ENCODE measurements around the gene PAFAH1B2. TPM values are rescaled to one million over a fixed set of nuclear protein-coding genes. Genes with fewer than 3 reads are reported as not detected.

PAFAH1B2 gene
- total and polyA plus RNA-seq, 10 donors: 14.3 to 80.4 (median 63.7) TPM

DNA sequence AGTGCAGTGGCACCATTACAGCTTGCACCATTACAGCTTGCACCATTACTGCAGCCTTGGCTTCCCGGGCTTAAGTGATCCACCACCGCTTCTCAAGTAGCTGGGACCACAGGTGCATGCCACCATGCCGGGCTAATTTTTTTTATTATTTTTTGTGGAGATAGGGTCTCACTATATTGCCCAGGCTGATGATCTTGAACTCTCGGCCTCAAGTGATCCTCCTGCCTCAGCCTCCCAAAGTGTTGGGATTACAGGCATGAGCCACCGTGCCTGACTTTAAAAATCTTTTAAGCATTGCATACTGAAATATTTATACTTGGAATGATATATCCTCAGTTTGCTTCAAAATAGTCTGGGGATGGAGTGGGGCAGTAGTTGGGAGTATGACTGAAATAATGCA lies 10.4 kb downstream of the PAFAH1B2 start:
- 95 to 99% (median 96%) methylated on average over 5 of the region's 5 CpGs for WGBS, 5 donors
- Histone ChIP-seq H3K4me3 (no peak overlapping the region), H3K36me3 (peaks cover 0 to 96% (median 35%) of the 10 kb centered on the region in 6 donors), H3K4me1 (peaks cover 0 to 84% (median 29%) of the 10 kb centered on the region in 6 donors), H3K27ac (no peak overlapping the region), H3K27me3 (replicated peaks in 1 of 7) (no peaks in the 10 kb centered on the region), H3K9me3 (no peaks in the 10 kb centered on the region)
- intact Hi-C loops (cut with DNase I; ENCODE audit: low total_unique reads): no loop called here
- no peak for DNase-seq
- TF ChIP-seq, protein P1, sequence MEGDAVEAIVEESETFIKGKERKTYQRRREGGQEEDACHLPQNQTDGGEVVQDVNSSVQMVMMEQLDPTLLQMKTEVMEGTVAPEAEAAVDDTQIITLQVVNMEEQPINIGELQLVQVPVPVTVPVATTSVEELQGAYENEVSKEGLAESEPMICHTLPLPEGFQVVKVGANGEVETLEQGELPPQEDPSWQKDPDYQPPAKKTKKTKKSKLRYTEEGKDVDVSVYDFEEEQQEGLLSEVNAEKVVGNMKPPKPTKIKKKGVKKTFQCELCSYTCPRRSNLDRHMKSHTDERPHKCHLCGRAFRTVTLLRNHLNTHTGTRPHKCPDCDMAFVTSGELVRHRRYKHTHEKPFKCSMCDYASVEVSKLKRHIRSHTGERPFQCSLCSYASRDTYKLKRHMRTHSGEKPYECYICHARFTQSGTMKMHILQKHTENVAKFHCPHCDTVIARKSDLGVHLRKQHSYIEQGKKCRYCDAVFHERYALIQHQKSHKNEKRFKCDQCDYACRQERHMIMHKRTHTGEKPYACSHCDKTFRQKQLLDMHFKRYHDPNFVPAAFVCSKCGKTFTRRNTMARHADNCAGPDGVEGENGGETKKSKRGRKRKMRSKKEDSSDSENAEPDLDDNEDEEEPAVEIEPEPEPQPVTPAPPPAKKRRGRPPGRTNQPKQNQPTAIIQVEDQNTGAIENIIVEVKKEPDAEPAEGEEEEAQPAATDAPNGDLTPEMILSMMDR (IDR thresholded peaks at IDR 0.05 in 8 of 11, conservative IDR thresholded peaks at IDR 0.05 in 3 of 11): no peak
- TF ChIP-seq POLR2A (IDR thresholded peaks at IDR 0.05) (no peak), POLR2AphosphoS5 (IDR thresholded peaks at IDR 0.05) (no peak)

DNA sequence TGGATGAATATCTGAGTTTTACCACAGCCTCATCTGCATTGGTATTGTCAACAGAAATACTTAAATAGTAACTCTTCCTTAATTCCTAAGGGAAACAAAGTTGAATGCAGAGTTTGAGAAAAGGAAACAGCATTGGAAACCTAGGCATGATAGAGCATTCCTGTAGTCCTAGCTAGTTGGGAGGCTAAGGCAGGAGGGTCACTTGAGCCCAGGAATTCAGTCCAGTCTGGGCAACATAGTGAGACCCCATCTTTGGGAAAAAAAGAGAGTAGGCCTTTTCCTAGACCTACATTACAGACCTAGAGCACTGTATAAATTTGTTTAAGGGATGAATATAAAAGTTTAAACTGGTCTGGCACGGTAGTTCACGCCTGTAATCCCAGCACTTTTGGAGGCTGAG lies 13.4 kb downstream of the PAFAH1B2 start:
- intact Hi-C loops (cut with DNase I; ENCODE audit: low total_unique reads): no loop called here
- no peaks in the 10 kb centered on the region for H3K27me3 ChIP-seq (replicated peaks in 1 of 7)
- peaks cover 0 to 66% (median 11%) of the 10 kb centered on the region in 6 donors for H3K4me1 ChIP-seq
- H3K36me3 ChIP-seq: peaks cover 0 to 98% (median 57%) of the 10 kb centered on the region in 6 donors
- DNase-seq: no peak
- H3K27ac ChIP-seq: no peak overlapping the region
- no peak overlapping the region for H3K4me3 ChIP-seq
- 92 to 98% (median 95%) methylated on average over 2 of the region's 2 CpGs for whole genome bisulfite sequencing, 5 donors
- no peak for TF ChIP-seq POLR2A (IDR thresholded peaks at IDR 0.05)
- TF ChIP-seq, protein P1 (IDR thresholded peaks at IDR 0.05 in 8 of 11, conservative IDR thresholded peaks at IDR 0.05 in 3 of 11): no peak
- TF ChIP-seq POLR2AphosphoS5 (IDR thresholded peaks at IDR 0.05): no peak
- H3K9me3 ChIP-seq: no peaks in the 10 kb centered on the region

DNA sequence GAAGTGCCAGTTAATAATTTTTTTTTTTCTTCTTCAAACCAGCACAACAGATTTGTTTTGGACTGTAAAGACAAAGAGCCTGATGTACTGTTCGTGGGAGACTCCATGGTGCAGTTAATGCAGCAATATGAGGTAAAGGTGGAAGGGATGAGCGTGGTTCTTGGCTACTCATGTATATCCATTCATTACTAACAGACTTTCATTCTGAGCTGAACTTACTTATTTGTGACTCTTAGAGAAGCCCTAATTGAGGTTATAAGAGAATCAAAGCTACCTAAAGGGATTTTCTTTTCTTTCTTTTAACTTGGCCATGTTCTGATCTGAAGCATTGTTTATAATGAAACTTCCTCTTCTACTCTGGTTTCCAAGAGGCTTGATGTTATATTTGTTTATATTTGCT lies 15.8 kb downstream of the PAFAH1B2 start:
- Histone ChIP-seq H3K27me3 (replicated peaks in 1 of 7) (no peaks in the 10 kb centered on the region), H3K36me3 (peaks cover 0 to 98% (median 71%) of the 10 kb centered on the region in 6 donors), H3K4me3 (no peak overlapping the region), H3K4me1 (peaks cover 0 to 44% (median 2%) of the 10 kb centered on the region in 6 donors), H3K9me3 (no peaks in the 10 kb centered on the region), H3K27ac (no peak overlapping the region)
- WGBS, 5 donors: 72 to 95% (median 85%) methylated on average over 2 of the region's 2 CpGs
- TF ChIP-seq POLR2AphosphoS5 (IDR thresholded peaks at IDR 0.05): no peak
- TF ChIP-seq, protein P1 (IDR thresholded peaks at IDR 0.05 in 8 of 11, conservative IDR thresholded peaks at IDR 0.05 in 3 of 11): no peak
- TF ChIP-seq POLR2A (IDR thresholded peaks at IDR 0.05): no peak
- no peak for DNase-seq
- intact Hi-C loops (cut with DNase I; ENCODE audit: low total_unique reads): no loop called here

DNA sequence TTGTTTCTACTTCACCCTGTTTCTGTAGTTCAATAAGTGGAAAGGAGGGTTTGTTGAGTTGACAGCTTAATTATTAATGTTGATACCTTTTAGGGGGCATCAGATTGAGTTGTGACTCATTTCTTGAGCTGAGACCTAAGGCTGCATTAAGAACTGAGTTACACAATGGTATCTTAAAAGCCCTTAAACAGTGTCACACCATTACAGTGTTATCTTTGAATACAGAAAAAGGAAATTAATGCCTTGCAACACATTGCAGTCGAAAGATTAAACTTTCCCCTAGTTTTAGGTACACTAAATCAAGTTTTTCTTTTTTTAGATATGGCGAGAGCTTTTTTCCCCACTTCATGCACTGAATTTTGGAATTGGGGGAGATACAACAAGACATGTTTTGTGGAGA lies 16.7 kb downstream of the PAFAH1B2 start:
- 58 to 79% (median 71%) methylated on average over 2 of the region's 2 CpGs for WGBS, 5 donors
- intact Hi-C loops (cut with DNase I; ENCODE audit: low total_unique reads): no loop called here
- peaks cover 0 to 98% (median 71%) of the 10 kb centered on the region in 6 donors for H3K36me3 ChIP-seq
- H3K4me1 ChIP-seq: peaks cover 0 to 34% (median under 1%) of the 10 kb centered on the region in 6 donors
- TF ChIP-seq, protein P1 (IDR thresholded peaks at IDR 0.05 in 8 of 11, conservative IDR thresholded peaks at IDR 0.05 in 3 of 11): no peak
- no peak for TF ChIP-seq POLR2A (IDR thresholded peaks at IDR 0.05)
- no peak for TF ChIP-seq POLR2AphosphoS5 (IDR thresholded peaks at IDR 0.05)
- no peak overlapping the region for H3K27ac ChIP-seq
- H3K27me3 ChIP-seq (replicated peaks in 1 of 7): no peaks in the 10 kb centered on the region
- H3K4me3 ChIP-seq: no peak overlapping the region
- no peaks in the 10 kb centered on the region for H3K9me3 ChIP-seq
- DNase-seq: no peak
